ENCODE measurements around the gene ZKSCAN7. TPM values are rescaled to one million over a fixed set of nuclear protein-coding genes. Genes with fewer than 3 reads are reported as not detected.

The ZKSCAN7 gene
- total and polyA plus RNA-seq, 2 experiments from 2014 or later: 13.4 to 24.9 TPM

Other genes with a start within 250 kb of the ZKSCAN7 start
- gene TCAIM, start 216.4 kb upstream of the ZKSCAN7 start, total RNA-seq: 10.8 and 12.3 TPM in 2 replicates
- gene TCAIM, start 216.4 kb upstream of the ZKSCAN7 start, polyA plus RNA-seq: 15.5 and 20.1 TPM in 2 replicates
- 10.5 and 21.0 TPM in 2 replicates for gene ZNF445, start 77.5 kb upstream of the ZKSCAN7 start, total RNA-seq
- 11.0 and 23.3 TPM in 2 replicates for gene ZNF445, start 77.5 kb upstream of the ZKSCAN7 start, polyA plus RNA-seq
- 5.8 and 7.1 TPM in 2 replicates for gene ZNF660, start 29.8 kb downstream of the ZKSCAN7 start, total RNA-seq
- gene ZNF660, start 29.8 kb downstream of the ZKSCAN7 start, polyA plus RNA-seq: 5.5 and 5.6 TPM in 2 replicates
- 22.3 and 52.5 TPM in 2 replicates for gene ZNF197, start 69.8 kb downstream of the ZKSCAN7 start, total RNA-seq
- gene ZNF197, start 69.8 kb downstream of the ZKSCAN7 start, polyA plus RNA-seq: 13.0 and 35.0 TPM in 2 replicates
- 10.6 and 14.7 TPM in 2 replicates for gene ZNF35, start 93.5 kb downstream of the ZKSCAN7 start, total RNA-seq
- 8.6 and 8.9 TPM in 2 replicates for gene ZNF35, start 93.5 kb downstream of the ZKSCAN7 start, polyA plus RNA-seq
- gene ZNF502, start 157.5 kb downstream of the ZKSCAN7 start, total RNA-seq: 1.1 and 2.0 TPM in 2 replicates
- gene ZNF502, start 157.5 kb downstream of the ZKSCAN7 start, polyA plus RNA-seq: 1.9 and 2.9 TPM in 2 replicates
- 4.8 and 11.5 TPM in 2 replicates for gene ZNF501, start 174.4 kb downstream of the ZKSCAN7 start, total RNA-seq
- gene ZNF501, start 174.4 kb downstream of the ZKSCAN7 start, polyA plus RNA-seq: 4.7 and 5.4 TPM in 2 replicates
- 30.4 and 33.7 TPM in 2 replicates for gene KIAA1143, start 206.4 kb downstream of the ZKSCAN7 start, total RNA-seq
- gene KIAA1143, start 206.4 kb downstream of the ZKSCAN7 start, polyA plus RNA-seq: 20.9 and 24.2 TPM in 2 replicates
- gene KIF15, start 206.6 kb downstream of the ZKSCAN7 start, total RNA-seq: 1.4 and 6.4 TPM in 2 replicates
- 2.7 and 3.0 TPM in 2 replicates for gene KIF15, start 206.6 kb downstream of the ZKSCAN7 start, polyA plus RNA-seq